ENCODE data around the gene OXSR1.

DNA sequence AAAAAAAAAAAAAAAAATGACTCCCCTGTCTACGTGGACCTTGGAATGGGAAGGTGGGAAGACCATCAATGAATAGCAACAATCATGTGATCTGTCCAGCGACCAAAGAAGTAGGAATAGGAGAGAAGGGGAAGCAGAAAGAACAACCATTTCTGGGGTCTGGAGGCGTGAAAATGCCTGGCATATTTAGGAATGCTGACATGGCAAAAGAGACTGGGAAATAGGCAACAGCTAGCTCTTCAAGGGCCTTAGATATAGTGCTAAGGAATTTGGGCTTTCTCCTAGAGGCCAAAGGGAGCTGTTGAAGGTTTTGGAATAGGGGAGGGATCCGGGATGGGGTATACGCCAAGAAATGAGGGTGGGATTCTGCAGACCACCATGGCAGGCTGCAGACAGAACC, 106.2 kb downstream of the OXSR1 start:
- no peak for TF ChIP-seq POLR2AphosphoS5 (IDR thresholded peaks at IDR 0.05; ENCODE audit: low read depth, low read length)
- no peak for TF ChIP-seq TAF1 (IDR thresholded peaks at IDR 0.05; ENCODE audit: low read depth, low read length)
- TF ChIP-seq POU2F2 (IDR thresholded peaks at IDR 0.05; ENCODE audit: low read depth, low read length), result no peak

Measured in GM12891 (cell line).